ENCODE results near the gene ISM1. TPM values are rescaled to one million over a fixed set of nuclear protein-coding genes. Genes with fewer than 3 reads are reported as not detected.

Gene ISM1
- total and polyA plus RNA-seq, 2 of the 13 experiments (the other 11 are each of a cell fraction or from before 2014, with no cell fraction given), result 0.40 to 1.4 TPM

DNA sequence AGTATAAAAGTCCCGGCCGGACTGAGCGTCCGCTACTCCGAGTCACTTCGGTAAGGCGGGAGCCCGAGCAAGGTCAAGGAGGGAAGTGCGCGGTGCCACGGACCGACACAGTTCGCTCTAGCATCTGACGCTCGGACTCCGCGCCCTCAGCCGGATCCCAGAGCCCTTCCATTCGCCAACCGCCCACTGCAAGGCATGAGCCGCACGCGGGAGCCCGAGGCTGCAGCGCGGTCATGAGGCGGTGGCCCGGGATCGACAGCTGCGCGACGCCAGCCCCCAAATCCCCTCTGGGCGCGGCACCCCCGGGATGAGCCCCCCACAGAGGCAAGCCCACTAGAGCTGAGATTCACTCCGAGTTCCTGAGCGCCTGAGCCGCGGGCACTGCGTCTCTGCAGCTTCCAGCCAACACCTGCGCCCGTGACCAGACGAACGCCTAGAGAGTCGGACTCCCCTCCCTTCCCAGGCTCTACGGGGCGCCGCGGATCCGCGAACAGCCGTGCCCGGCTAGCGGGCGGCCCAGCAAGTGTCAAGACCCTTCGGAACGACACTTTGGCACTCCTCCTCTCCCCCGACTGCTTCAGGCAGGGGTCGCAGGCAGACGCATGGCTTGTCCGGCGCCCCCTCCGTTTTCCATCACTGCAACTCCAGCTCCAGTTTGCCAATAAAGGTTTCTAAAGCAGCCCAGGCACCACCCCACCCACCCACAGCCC, 725 bp upstream of the ISM1 start (continued):
- TF ChIP-seq, protein P1, sequence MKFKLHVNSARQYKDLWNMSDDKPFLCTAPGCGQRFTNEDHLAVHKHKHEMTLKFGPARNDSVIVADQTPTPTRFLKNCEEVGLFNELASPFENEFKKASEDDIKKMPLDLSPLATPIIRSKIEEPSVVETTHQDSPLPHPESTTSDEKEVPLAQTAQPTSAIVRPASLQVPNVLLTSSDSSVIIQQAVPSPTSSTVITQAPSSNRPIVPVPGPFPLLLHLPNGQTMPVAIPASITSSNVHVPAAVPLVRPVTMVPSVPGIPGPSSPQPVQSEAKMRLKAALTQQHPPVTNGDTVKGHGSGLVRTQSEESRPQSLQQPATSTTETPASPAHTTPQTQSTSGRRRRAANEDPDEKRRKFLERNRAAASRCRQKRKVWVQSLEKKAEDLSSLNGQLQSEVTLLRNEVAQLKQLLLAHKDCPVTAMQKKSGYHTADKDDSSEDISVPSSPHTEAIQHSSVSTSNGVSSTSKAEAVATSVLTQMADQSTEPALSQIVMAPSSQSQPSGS (CRISPR knock-in tag; IDR thresholded peaks at IDR 0.05), result 0 out of 2 replicates have a peak, but pooled peaks have one; percentile 35
- TF ChIP-seq, protein P2, sequence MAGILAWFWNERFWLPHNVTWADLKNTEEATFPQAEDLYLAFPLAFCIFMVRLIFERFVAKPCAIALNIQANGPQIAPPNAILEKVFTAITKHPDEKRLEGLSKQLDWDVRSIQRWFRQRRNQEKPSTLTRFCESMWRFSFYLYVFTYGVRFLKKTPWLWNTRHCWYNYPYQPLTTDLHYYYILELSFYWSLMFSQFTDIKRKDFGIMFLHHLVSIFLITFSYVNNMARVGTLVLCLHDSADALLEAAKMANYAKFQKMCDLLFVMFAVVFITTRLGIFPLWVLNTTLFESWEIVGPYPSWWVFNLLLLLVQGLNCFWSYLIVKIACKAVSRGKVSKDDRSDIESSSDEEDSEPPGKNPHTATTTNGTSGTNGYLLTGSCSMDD (CRISPR knock-in tag; IDR thresholded peaks at IDR 0.05), result peak; percentile 90; the same call in 1 of the 2 replicates
- no peak for TF ChIP-seq JARID2 (CRISPR knock-in tag; IDR thresholded peaks at IDR 0.05; ENCODE audit: insufficient replicate concordance)
- TF ChIP-seq ZSCAN22 (CRISPR knock-in tag; IDR thresholded peaks at IDR 0.05), result 0 out of 2 replicates have a peak, but pooled peaks have one; percentile 40
- peak; percentile 76; the same call in 1 of the 2 replicates for TF ChIP-seq HOXA3 (CRISPR knock-in tag; IDR thresholded peaks at IDR 0.05)
- 0 out of 2 replicates have a peak, but pooled peaks have one; percentile 15 for TF ChIP-seq ZNF121 (CRISPR knock-in tag; IDR thresholded peaks at IDR 0.05)
- 0 out of 2 replicates have a peak, but pooled peaks have one; percentile 29 for TF ChIP-seq PPARG (CRISPR knock-in tag; conservative IDR thresholded peaks at IDR 0.05)
- TF ChIP-seq ZNF30 (CRISPR knock-in tag; IDR thresholded peaks at IDR 0.05), result 0 out of 2 replicates have a peak, but pooled peaks have one; percentile 4
- TF ChIP-seq YEATS2 (CRISPR knock-in tag; IDR thresholded peaks at IDR 0.05; ENCODE audit: borderline replicate concordance), result no peak
- no peak; the same call in 1 of the 2 replicates for TF ChIP-seq ZNF672 (CRISPR knock-in tag; IDR thresholded peaks at IDR 0.05)
- TF ChIP-seq, protein P3, sequence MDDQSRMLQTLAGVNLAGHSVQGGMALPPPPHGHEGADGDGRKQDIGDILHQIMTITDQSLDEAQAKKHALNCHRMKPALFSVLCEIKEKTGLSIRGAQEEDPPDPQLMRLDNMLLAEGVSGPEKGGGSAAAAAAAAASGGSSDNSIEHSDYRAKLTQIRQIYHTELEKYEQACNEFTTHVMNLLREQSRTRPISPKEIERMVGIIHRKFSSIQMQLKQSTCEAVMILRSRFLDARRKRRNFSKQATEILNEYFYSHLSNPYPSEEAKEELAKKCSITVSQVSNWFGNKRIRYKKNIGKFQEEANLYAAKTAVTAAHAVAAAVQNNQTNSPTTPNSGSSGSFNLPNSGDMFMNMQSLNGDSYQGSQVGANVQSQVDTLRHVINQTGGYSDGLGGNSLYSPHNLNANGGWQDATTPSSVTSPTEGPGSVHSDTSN (CRISPR knock-in tag; IDR thresholded peaks at IDR 0.05; ENCODE audit: borderline replicate concordance), result peak; percentile 71; the same call in 1 of the 2 replicates
- no peak for TF ChIP-seq THYN1 (CRISPR knock-in tag; IDR thresholded peaks at IDR 0.05; ENCODE audit: borderline replicate concordance, low read depth)
- TF ChIP-seq ZNF589 (CRISPR knock-in tag; conservative IDR thresholded peaks at IDR 0.05), result no peak
- TF ChIP-seq, protein P4, sequence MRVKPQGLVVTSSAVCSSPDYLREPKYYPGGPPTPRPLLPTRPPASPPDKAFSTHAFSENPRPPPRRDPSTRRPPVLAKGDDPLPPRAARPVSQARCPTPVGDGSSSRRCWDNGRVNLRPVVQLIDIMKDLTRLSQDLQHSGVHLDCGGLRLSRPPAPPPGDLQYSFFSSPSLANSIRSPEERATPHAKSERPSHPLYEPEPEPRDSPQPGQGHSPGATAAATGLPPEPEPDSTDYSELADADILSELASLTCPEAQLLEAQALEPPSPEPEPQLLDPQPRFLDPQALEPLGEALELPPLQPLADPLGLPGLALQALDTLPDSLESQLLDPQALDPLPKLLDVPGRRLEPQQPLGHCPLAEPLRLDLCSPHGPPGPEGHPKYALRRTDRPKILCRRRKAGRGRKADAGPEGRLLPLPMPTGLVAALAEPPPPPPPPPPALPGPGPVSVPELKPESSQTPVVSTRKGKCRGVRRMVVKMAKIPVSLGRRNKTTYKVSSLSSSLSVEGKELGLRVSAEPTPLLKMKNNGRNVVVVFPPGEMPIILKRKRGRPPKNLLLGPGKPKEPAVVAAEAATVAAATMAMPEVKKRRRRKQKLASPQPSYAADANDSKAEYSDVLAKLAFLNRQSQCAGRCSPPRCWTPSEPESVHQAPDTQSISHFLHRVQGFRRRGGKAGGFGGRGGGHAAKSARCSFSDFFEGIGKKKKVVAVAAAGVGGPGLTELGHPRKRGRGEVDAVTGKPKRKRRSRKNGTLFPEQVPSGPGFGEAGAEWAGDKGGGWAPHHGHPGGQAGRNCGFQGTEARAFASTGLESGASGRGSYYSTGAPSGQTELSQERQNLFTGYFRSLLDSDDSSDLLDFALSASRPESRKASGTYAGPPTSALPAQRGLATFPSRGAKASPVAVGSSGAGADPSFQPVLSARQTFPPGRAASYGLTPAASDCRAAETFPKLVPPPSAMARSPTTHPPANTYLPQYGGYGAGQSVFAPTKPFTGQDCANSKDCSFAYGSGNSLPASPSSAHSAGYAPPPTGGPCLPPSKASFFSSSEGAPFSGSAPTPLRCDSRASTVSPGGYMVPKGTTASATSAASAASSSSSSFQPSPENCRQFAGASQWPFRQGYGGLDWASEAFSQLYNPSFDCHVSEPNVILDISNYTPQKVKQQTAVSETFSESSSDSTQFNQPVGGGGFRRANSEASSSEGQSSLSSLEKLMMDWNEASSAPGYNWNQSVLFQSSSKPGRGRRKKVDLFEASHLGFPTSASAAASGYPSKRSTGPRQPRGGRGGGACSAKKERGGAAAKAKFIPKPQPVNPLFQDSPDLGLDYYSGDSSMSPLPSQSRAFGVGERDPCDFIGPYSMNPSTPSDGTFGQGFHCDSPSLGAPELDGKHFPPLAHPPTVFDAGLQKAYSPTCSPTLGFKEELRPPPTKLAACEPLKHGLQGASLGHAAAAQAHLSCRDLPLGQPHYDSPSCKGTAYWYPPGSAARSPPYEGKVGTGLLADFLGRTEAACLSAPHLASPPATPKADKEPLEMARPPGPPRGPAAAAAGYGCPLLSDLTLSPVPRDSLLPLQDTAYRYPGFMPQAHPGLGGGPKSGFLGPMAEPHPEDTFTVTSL (CRISPR knock-in tag; IDR thresholded peaks at IDR 0.05; ENCODE audit: borderline replicate concordance), result no peak; the same call in 1 of the 2 replicates
- no peak for TF ChIP-seq ASH2L (IDR thresholded peaks at IDR 0.05; ENCODE audit: insufficient read length, low read depth, low read length)
- TF ChIP-seq ZFP36 (IDR thresholded peaks at IDR 0.05; ENCODE audit: borderline replicate concordance, low read depth, low read length, partially characterized antibody), result no peak
- no peak for TF ChIP-seq ZBTB21 (CRISPR knock-in tag; IDR thresholded peaks at IDR 0.05)
- no peak for TF ChIP-seq CEBPB (IDR thresholded peaks at IDR 0.05; ENCODE audit: borderline replicate concordance, low read depth, low read length)

All from HepG2 (cell line).